GM23338 (cell line): ENCODE measurements around the gene MXRA8. TPM values are rescaled to one million over a fixed set of nuclear protein-coding genes. Genes with fewer than 3 reads are reported as not detected.

Source experiments
- ATAC-seq: fragments of 200-7000 bp; cut with Tn5 transposase; 3 replicates; pipeline ENCODE4 v1.9.1; 2020
- DNase-seq: peaks from one replicate; pipeline ENCODE4 v3.0.0-alpha.2; 2015; ENCODE audit warnings: low spot score
- H2AFZ ChIP-seq: fragments of 200-600 bp; sonication (generic); 2 replicates; pipeline ENCODE4 v1.8.0; 2016; ENCODE audit warnings: antibody characterized with exemption, mild to moderate bottlenecking, moderate library complexity
- H3F3A ChIP-seq: fragments of 200-600 bp; sonication (generic); replicated peaks from 2 replicates; pipeline ENCODE4 v1.8.0; 2017; ENCODE audit warnings: antibody characterized with exemption, mixed run types, low read depth
- H3K27ac ChIP-seq: fragments of 200-600 bp; sonication (generic); 2 replicates; pipeline ENCODE4 v1.6.1; 2016; ENCODE audit warnings: low read depth
- H3K27me3 ChIP-seq: fragments of 200-600 bp; sonication (generic); 2 replicates; pipeline ENCODE4 v1.8.0; 2016; ENCODE audit warnings: mild to moderate bottlenecking, mixed run types, moderate library complexity; ENCODE audit not compliant: insufficient read depth
- H3K36me3 ChIP-seq: fragments of 200-600 bp; sonication (generic); 2 replicates; pipeline ENCODE4 v1.8.0; 2016; ENCODE audit warnings: mild to moderate bottlenecking; ENCODE audit not compliant: insufficient read depth
- H3K4me1 ChIP-seq: fragments of 200-600 bp; sonication (generic); 2 replicates; pipeline ENCODE4 v1.8.0; 2016; ENCODE audit warnings: mild to moderate bottlenecking, moderate library complexity; ENCODE audit not compliant: insufficient read depth
- H3K4me2 ChIP-seq: fragments of 200-600 bp; sonication (generic); 2 replicates; pipeline ENCODE4 v1.7.1; 2017; ENCODE audit warnings: mixed run types
- H3K4me3 ChIP-seq: fragments of 200-600 bp; sonication (generic); 2 replicates; pipeline ENCODE4 v1.6.1; 2016; ENCODE audit warnings: mixed run types
- H3K79me2 ChIP-seq: fragments of 200-600 bp; sonication (generic); replicated peaks from 2 replicates; pipeline ENCODE4 v1.8.0; 2017; ENCODE audit warnings: mild to moderate bottlenecking; ENCODE audit not compliant: insufficient read depth
- H3K9me2 ChIP-seq: fragments of 200-600 bp; sonication (generic); 2 replicates; pipeline ENCODE4 v1.8.0; 2017; ENCODE audit not compliant: insufficient read depth
- H4K20me1 ChIP-seq: fragments of 200-600 bp; sonication (generic); replicated peaks from 2 replicates; pipeline ENCODE4 v1.8.0; 2017; ENCODE audit warnings: mild to moderate bottlenecking; ENCODE audit not compliant: insufficient read depth
- H3K27ac Mint-ChIP-seq: 2 replicates; pipeline ENCODE4 v1.8.0; 2020; ENCODE audit warnings: inconsistent platforms, mild to moderate bottlenecking, moderate library complexity, mixed read lengths
- H3K27me3 Mint-ChIP-seq: 3 replicates; pipeline ENCODE4 v1.8.0; 2022; ENCODE audit warnings: low read depth, mild to moderate bottlenecking, moderate library complexity, mixed read lengths, inconsistent platforms; ENCODE audit not compliant: insufficient read depth, poor library complexity
- H3K36me3 Mint-ChIP-seq: 3 replicates; pipeline ENCODE4 v1.8.0; 2021; ENCODE audit warnings: low read depth, mild to moderate bottlenecking, inconsistent platforms, moderate library complexity, mixed read lengths
- H3K4me1 Mint-ChIP-seq: 3 replicates; pipeline ENCODE4 v1.8.0; 2020; ENCODE audit warnings: mild to moderate bottlenecking, inconsistent platforms, mixed read lengths
- H3K4me3 Mint-ChIP-seq: 3 replicates; pipeline ENCODE4 v1.8.0; 2021; ENCODE audit warnings: moderate library complexity, mild to moderate bottlenecking, inconsistent platforms, mixed read lengths
- H3K9me3 Mint-ChIP-seq: 3 replicates; pipeline ENCODE4 v1.8.0; 2020; ENCODE audit warnings: moderate library complexity, mild to moderate bottlenecking, inconsistent platforms, mixed read lengths
- CREB1 ChIP-seq: fragments of 250-450 bp; sonication (Bioruptor Pico); IDR thresholded peaks from 2 replicates; pipeline ENCODE4 v1.5.0; 2020; ENCODE audit warnings: low read depth, mild to moderate bottlenecking, moderate library complexity
- CTCF ChIP-seq, 2 experiments: fragments of 200-600 bp in 1 of 2; sonication (generic) in 1 of 2; conservative IDR thresholded peaks; 2 replicates each; pipeline versions ENCODE4 v1.5.1 to v1.6.1; 2016 to 2017; ENCODE audit warnings: antibody characterized with exemption in 2 of 2, low read depth in 2 of 2, mild to moderate bottlenecking in 2 of 2, moderate library complexity in 1 of 2
- EZH2 ChIP-seq: fragments of 200-600 bp; sonication (generic); IDR thresholded peaks from one replicate; pipeline ENCODE4 v1.8.0; 2017; ENCODE audit warnings: antibody characterized with exemption, mild to moderate bottlenecking, low read depth; ENCODE audit not compliant: unreplicated experiment
- JUNB ChIP-seq: IDR thresholded peaks from one replicate; pipeline ENCODE4 v1.6.1; 2016; ENCODE audit warnings: antibody characterized with exemption; ENCODE audit not compliant: unreplicated experiment
- NANOG ChIP-seq: IDR thresholded peaks from 2 replicates; pipeline ENCODE4 v1.6.1; 2016; ENCODE audit warnings: antibody characterized with exemption, borderline replicate concordance
- POLR2AphosphoS5 ChIP-seq: IDR thresholded peaks from 2 replicates; pipeline ENCODE4 v1.6.1; 2016; ENCODE audit warnings: antibody characterized with exemption, low read depth
- STAT1 ChIP-seq: IDR thresholded peaks from one replicate; pipeline ENCODE4 v1.6.1; 2016; ENCODE audit warnings: antibody characterized with exemption; ENCODE audit not compliant: unreplicated experiment
- ZNF114 ChIP-seq: fragments of 250-450 bp; sonication (Bioruptor Pico); IDR thresholded peaks from 2 replicates; pipeline ENCODE4 v1.5.0; 2020; ENCODE audit warnings: mild to moderate bottlenecking, moderate library complexity
- ZNF331 ChIP-seq: fragments of 250-450 bp; sonication (Bioruptor Pico); IDR thresholded peaks from 2 replicates; pipeline ENCODE4 v1.5.0; 2020; ENCODE audit warnings: low read depth, mild to moderate bottlenecking, moderate library complexity
- ZNF462 ChIP-seq: fragments of 250-450 bp; sonication (Bioruptor Pico); IDR thresholded peaks from 2 replicates; pipeline ENCODE4 v1.5.0; 2020; ENCODE audit warnings: mild to moderate bottlenecking, moderate library complexity
- polyA plus RNA-seq: library from polyadenylated mRNA; unstranded; fragments of >200 nt; fragmentation: Nextera tagmentation; extraction: Ambion mirVana; gene quantifications from 2 replicates; pipeline ENCODE4 v1.2.1, GENCODE V29; 2016
- total RNA-seq: library from RNA; depleted of rRNA; stranded (reverse); fragments of >200 nt; shearing (Covaris generic); gene quantifications from 2 replicates; pipeline ENCODE4 v1.2.3, GENCODE V29; 2014
- TF ChIP-seq, protein P1 (sequence below): IDR thresholded peaks from 2 replicates; pipeline ENCODE4 v1.6.1; 2016; ENCODE audit warnings: antibody characterized with exemption

MXRA8 gene
- total and polyA plus RNA-seq, 2 experiments from 2014 or later = 9.1 to 17.2 TPM

DNA sequence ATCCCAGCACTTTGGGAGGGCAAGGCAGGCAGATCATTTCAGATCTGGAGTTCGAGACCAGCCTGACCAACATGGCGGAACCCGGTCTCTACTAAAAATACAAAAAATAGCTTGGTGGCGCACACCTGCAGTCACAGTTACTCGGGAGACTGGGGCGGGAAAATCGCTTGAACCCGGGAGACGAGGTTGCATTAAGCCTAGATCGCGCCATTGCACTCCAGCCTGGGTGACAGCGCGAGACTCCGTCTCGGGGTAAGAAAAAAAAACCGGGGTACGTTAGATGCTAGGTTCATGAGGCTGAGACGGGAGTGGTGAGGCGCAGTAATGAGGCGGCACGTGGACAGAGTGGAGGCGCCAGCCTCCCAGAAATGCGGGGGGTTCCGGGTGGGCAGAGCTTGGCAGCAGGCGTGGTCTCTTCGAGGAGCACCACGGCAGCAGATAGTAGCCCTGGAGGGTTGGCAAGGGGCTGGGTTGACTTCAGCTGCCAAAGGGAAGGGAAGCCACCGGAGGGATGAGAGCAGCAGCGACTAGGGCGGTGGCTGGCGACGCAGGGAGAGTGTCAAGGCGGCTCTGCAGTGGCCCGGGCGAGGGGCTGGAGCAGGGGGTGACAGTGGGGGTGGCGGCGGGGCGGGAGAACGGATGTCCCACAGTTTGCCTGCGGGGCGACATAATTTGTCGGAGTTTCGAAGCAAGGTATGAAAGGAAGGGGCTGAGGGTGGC, 47.9 kb upstream of the MXRA8 start:
- peak overlapping the region; percentile 84 for H3K27ac Mint-ChIP-seq

GRCh38 chr1:1403653-1404052, 45.3 kb upstream of the MXRA8 start:
- ATAC-seq (no peak), DNase-seq (no peak)
- Mint-ChIP-seq H3K9me3 (no peaks in the 10 kb centered on the region; the same call in 2 of the 3 replicates), H3K4me3 (peak overlapping the region; percentile 15; the same call in 1 of the 3 replicates), H3K27ac (peak overlapping the region; percentile 49; the same call in 1 of the 2 replicates), H3K36me3 (peaks cover 81% of the 10 kb centered on the region), H3K27me3 (peaks cover 34% of the 10 kb centered on the region), H3K4me1 (peaks cover 37% of the 10 kb centered on the region)
- Histone ChIP-seq H4K20me1 (peaks cover 22% of the 10 kb centered on the region), H3K4me3 (no peak overlapping the region), H2AFZ (no peak overlapping the region), H3K79me2 (peaks cover 55% of the 10 kb centered on the region), H3K4me2 (no peak overlapping the region), H3K9me2 (no peaks in the 10 kb centered on the region), H3K36me3 (peaks cover 42% of the 10 kb centered on the region), H3K27ac (no peak overlapping the region), H3K4me1 (peaks cover 23% of the 10 kb centered on the region), H3K27me3 (no peaks in the 10 kb centered on the region), H3F3A (peaks cover 70% of the 10 kb centered on the region)
- TF ChIP-seq ZNF114 = no peak
- TF ChIP-seq EZH2 = no peak
- TF ChIP-seq ZNF331 (CRISPR knock-in tag) = no peak
- TF ChIP-seq ZNF462 = no peak
- no peak for TF ChIP-seq POLR2AphosphoS5
- TF ChIP-seq NANOG = no peak
- TF ChIP-seq STAT1 = no peak
- TF ChIP-seq, protein P1, sequence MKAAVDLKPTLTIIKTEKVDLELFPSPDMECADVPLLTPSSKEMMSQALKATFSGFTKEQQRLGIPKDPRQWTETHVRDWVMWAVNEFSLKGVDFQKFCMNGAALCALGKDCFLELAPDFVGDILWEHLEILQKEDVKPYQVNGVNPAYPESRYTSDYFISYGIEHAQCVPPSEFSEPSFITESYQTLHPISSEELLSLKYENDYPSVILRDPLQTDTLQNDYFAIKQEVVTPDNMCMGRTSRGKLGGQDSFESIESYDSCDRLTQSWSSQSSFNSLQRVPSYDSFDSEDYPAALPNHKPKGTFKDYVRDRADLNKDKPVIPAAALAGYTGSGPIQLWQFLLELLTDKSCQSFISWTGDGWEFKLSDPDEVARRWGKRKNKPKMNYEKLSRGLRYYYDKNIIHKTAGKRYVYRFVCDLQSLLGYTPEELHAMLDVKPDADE = no peak
- no peak for TF ChIP-seq JUNB
- TF ChIP-seq CTCF (conservative IDR thresholded peaks at IDR 0.05; ENCODE audit: low read depth in 2 of 2) = no peak
- no peak for TF ChIP-seq CREB1 (CRISPR knock-in tag)

More for the DNA sequence above, 47.9 kb upstream of the MXRA8 start:
- Histone ChIP-seq H3K9me2 (no peaks in the 10 kb centered on the region), H4K20me1 (peaks cover 16% of the 10 kb centered on the region), H3K4me2 (peak overlapping the region; percentile 75), H3F3A (peaks cover 62% of the 10 kb centered on the region), H3K27me3 (no peaks in the 10 kb centered on the region), H3K36me3 (peaks cover 37% of the 10 kb centered on the region), H3K27ac (peak overlapping the region; percentile 92), H3K4me3 (peak overlapping the region; percentile 98), H3K79me2 (peaks cover 48% of the 10 kb centered on the region), H2AFZ (0 out of 2 replicates have a peak overlapping the region, but pooled peaks have one; percentile 76), H3K4me1 (peaks cover 37% of the 10 kb centered on the region)
- Mint-ChIP-seq H3K36me3 (peaks cover 74% of the 10 kb centered on the region), H3K9me3 (peaks cover 4% of the 10 kb centered on the region), H3K27me3 (peaks cover 30% of the 10 kb centered on the region), H3K4me3 (peak overlapping the region; percentile 93), H3K4me1 (peaks cover 45% of the 10 kb centered on the region)
- DNase-seq = no peak
- TF ChIP-seq POLR2AphosphoS5 = 0 out of 2 replicates have a peak, but pooled peaks have one; percentile 22
- TF ChIP-seq EZH2 = no peak
- ATAC-seq = no peak; the same call in 2 of the 3 replicates
